NT2/D1 (cell line): ENCODE results near the gene RXFP2.

Source experiments
- YY1 ChIP-seq: IDR thresholded peaks from 2 replicates; pipeline ENCODE4 v1.6.1; 2011; ENCODE audit not compliant: insufficient read length, insufficient read depth
- ZNF274 ChIP-seq: IDR thresholded peaks from 2 replicates; pipeline ENCODE4 v1.6.1; 2011; ENCODE audit warnings: mild to moderate bottlenecking, low read depth, low read length

DNA sequence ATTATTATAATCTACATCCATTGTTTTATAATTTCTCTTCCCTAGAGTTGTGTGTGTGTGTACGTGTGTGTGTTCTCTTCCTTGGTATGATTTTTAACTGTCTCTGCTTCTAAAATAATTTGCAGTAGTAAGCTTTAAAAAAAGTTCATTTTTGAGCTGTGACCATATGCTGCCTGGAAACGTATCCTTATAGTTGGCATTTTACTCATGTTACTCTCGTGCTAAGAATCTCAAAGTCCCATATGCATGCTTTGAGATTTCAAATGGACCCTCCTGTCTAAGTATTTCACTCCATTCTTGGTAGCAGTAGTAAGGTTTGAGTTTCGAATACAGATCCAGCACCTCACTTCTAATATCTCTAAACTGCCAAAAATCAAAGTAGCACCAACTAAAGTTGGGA, 109.9 kb downstream of the RXFP2 start:
- TF ChIP-seq ZNF274 (no peak), YY1 (no peak)
